GM19324 (cell line): ENCODE measurements around the gene POLR2J.
"Not testable (repeated sequence)": the region's sequence is repeated elsewhere in the genome, so short reads cannot be mapped to it uniquely, and the experiment has no call there.

Experiments
- ATAC-seq: cut with Tn5 transposase; IDR thresholded peaks from one replicate; pipeline ENCODE4 v1.9.1; 2021; ENCODE audit warnings: mild to moderate bottlenecking, moderate library complexity; ENCODE audit not compliant: unreplicated experiment, low FRiP score

POLR2J gene

DNA sequence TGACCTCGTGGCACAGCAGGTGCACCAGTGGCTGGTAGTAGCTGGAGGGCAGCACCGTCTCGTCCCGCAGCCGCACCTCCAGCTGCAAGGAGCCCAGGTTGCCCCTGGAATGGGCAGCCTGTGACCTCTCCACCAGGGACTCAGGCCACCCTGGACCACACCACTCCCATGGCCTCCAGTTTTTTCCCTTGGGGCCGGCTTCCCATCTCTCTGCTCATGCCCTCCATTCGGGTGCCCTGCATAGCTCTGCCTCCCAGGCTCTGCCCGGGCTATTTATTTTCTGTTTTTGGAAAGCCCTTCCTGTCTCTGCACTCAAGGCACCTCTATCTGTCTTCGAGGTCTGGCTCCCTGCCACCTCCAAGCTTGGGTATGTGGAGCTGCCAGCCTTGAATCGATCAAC is 18.1 kb upstream of the POLR2J start:
- ATAC-seq, result not testable (repeated sequence)

DNA sequence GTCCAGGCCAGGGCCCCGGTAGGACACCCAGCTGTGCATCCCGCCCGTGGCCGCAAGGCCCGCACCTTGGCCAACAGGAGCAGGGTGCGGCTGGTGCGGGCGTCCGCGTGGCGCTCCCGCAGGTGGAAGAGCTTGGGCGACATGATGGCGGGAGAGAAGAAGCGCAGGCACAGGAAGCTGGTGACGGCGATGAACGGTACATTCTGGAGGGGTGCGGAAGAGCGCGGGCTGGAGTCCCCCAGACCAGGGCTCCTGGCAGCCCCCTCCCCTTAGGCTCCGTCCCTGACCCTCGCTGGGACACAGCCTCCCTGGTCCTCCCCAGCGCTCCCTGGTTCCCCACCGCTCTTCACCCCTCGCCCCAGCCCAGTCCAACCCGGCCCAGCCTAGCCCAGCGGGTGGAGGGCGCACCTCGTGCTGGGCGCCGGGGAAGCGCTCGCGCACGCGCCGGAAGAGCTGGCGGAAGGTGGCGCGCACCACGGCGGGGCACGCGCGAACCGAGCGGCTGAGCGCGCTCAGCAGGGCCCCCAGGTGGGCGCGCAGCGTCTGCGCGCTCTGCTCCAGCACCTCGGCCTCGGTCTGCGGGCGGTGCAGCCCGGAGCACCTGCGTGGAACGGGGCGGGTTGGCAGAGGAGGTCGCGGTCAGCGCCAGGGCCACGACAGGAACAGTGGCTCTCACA is 15.9 kb upstream of the POLR2J start:
- peak; percentile 69 for ATAC-seq

- ATAC-seq, result not testable (repeated sequence)
Observed at GRCh38 chr7:102494026-102494425, 15.3 kb upstream of the POLR2J start.

GRCh38 chr7:102493220-102493935 is 14.7 kb upstream of the POLR2J start:
- not testable (repeated sequence) for ATAC-seq

GRCh38 chr7:102490529-102491075 is 11.9 kb upstream of the POLR2J start:
- not testable (repeated sequence) for ATAC-seq

GRCh38 chr7:102484317-102484716 is 5.6 kb upstream of the POLR2J start:
- not testable (repeated sequence) for ATAC-seq

DNA sequence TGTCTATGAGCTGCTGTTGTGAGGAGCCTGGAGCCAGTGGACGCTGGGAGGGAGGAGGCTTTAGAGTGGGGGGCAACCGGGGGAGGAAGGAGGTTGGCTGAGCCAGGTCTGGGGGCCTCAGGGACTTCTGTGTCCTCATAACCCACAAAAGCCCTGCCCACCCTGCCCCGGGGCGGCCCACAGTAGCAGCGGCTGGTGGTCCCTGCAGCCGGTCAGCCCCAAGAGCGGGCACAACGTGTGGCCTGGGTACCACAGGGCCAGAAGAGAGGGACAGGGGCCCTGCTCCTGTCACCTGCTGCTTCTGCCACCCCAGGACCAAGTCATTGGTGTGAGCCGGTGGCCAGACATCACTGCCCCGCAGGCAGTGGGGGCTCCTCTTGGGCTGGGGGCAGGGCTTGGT is 3.2 kb upstream of the POLR2J start:
- not testable (repeated sequence) for ATAC-seq

- not testable (repeated sequence) for ATAC-seq
Observed at GRCh38 chr7:102479982-102480637, 1.4 kb upstream of the POLR2J start.

- peak; percentile 10 for ATAC-seq
Observed at GRCh38 chr7:102479209-102479584, 475 bp upstream of the POLR2J start.

GRCh38 chr7:102474736-102475435 is 3.8 kb downstream of the POLR2J start:
- ATAC-seq, result not testable (repeated sequence)

GRCh38 chr7:102474116-102474515 is 4.6 kb downstream of the POLR2J start:
- not testable (repeated sequence) for ATAC-seq

DNA sequence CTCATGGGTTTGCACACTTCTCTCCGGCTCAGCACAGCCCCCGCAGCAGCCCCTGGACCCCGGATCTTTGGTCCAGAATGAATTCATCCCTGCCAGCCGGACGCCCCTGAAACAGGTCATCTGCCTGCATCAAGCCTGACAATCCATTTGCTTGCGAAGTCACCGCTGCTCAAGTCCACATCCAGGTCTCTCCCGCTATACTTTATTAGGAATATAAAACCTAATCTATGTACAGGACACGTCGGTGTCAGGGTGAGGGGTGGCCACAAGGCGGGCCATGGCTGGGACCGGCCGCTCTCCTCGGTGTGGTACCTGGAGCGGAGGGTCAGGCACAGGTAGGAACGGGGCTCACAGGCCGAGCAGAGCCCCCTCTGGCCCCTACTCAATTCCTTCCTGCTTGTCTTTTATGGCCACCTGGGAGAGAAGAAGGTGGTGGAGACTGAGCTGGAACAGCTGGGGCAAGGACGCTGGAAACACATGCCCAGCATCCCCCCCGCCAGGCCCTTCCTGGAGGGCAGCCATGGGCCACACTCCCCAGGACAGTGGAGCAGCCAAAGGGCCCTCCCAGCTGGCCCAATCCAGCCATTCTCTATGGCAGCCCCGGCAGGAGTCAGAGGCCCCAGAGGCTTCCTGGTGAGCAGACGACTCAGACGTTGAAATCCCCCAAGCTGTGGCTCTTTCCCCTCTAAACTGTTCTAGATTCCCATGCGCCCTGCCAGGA is 5.3 kb downstream of the POLR2J start:
- no peak for ATAC-seq

GRCh38 chr7:102472126-102473041 is 6.3 kb downstream of the POLR2J start:
- no peak for ATAC-seq

GRCh38 chr7:102471791-102472125 is 7.0 kb downstream of the POLR2J start:
- no peak for ATAC-seq

- no peak for ATAC-seq
Observed at GRCh38 chr7:102469972-102470825, 8.5 kb downstream of the POLR2J start.

DNA sequence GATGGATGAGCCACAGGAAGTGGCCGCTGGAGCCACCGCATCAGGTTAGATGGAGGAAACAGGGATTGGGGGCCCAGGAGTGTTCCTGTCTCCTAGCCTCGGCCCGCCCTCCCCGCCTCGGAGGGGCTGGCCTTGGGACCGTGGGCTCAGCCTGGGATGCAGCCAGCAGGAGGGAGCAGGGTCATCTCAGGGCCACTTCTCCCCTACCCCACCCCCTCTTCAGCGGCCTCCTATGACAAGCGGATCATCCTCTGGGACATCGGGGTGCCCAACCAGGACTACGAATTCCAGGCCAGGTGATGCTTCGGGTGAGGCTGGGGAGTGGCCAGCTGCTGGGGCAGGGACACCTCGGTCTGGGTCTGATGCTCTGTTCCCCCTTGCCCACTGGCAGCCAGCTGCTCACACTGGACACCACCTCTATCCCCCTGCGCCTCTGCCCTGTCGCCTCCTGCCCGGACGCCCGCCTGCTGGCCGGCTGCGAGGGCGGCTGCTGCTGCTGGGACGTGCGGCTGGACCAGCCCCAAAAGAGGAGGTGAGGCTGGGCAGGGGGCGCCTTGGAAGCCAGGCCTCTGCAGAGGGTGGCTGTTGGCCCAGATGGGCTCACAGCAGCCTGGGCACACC is 9.3 kb downstream of the POLR2J start:
- ATAC-seq, result no peak

DNA sequence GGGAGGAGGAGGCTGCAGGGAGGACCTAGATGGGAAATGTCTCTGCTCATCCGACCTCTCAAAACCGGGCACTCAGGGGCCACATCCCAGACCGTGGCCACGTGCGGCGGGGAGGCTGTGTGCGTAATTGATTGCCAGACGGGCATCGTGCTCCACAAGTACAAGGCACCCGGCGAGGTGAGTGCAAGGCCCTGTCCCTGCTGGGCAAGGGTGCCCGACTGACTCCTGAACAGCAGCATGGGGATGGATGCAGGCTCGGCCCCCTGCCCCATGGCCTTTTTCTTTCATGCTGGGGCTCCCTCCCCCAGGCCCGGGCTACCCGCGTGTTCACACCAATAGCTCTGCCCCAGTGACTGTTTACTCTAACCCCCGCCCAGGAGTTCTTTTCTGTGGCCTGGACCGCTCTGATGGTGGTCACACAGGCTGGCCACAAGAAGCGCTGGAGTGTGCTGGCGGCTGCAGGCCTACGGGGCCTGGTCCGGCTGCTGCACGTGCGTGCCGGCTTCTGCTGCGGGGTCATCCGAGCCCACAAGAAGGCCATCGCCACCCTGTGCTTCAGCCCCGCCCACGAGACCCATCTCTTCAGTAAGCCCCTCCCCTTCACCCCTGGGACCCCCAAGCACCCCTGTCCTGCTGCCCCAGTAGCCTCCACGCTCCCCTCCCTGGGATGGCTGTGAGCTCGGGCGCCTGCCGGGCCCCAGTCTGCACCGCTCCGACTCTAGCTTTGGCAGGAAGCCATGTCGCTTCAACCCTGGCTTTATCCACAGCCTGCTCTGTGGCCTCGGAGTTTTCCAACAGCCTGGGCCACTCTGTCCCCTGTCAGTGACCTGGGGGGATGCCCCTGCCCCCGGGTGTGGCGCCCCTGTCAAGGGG is 10.0 kb downstream of the POLR2J start:
- no peak for ATAC-seq
